Liver (tissue), 9 donors: ENCODE data around the gene EFEMP2. TPM values are rescaled to one million over a fixed set of nuclear protein-coding genes. Genes with fewer than 3 reads are reported as not detected.
A peak's percentile ranks its signal among the peaks of the same experiment; 100 is the strongest.

Experiments
- DNase-seq: peaks from one replicate; pipeline ENCODE4 v3.0.0-alpha.2; 2017; ENCODE audit warnings: low spot score
- H3K27ac ChIP-seq, 2 donors: one replicate each; pipeline ENCODE4 v1.7.0; 2013; ENCODE audit warnings: inconsistent platforms in 2 of 2, low read length in 2 of 2, control low read depth in 1 of 2, low read depth in 1 of 2, mild to moderate bottlenecking in 1 of 2
- H3K27me3 ChIP-seq, 4 donors: one replicate each; pipeline versions ENCODE4 v1.6.1 to v1.7.0; 2013; ENCODE audit warnings: low read length in 3 of 4, inconsistent platforms in 1 of 4, mild to moderate bottlenecking in 1 of 4, moderate library complexity in 1 of 4; ENCODE audit not compliant: control insufficient read depth in 4 of 4, insufficient read depth in 4 of 4
- H3K36me3 ChIP-seq, 4 donors: one replicate each; pipeline versions ENCODE4 v1.6.1 to v1.7.0; 2013; ENCODE audit warnings: low read length in 3 of 4, mild to moderate bottlenecking in 3 of 4, low read depth in 1 of 4, moderate library complexity in 1 of 4; ENCODE audit not compliant: control insufficient read depth in 4 of 4, insufficient read depth in 3 of 4
- H3K4me1 ChIP-seq, 4 donors: one replicate each; pipeline versions ENCODE4 v1.6.1 to v1.7.0; 2013; ENCODE audit warnings: low read length in 3 of 4, mild to moderate bottlenecking in 3 of 4, moderate library complexity in 1 of 4; ENCODE audit not compliant: control insufficient read depth in 4 of 4, insufficient read depth in 4 of 4
- H3K4me3 ChIP-seq, 3 donors: one replicate each; pipeline versions ENCODE4 v1.6.1 to v1.7.0; 2013; ENCODE audit warnings: low read length in 3 of 3, control low read depth in 1 of 3, low read depth in 1 of 3, mild to moderate bottlenecking in 1 of 3
- H3K9ac ChIP-seq, 2 donors: one replicate each; pipeline ENCODE4 v1.7.0; 2013; ENCODE audit warnings: low read length in 2 of 2, mild to moderate bottlenecking in 2 of 2, moderate library complexity in 2 of 2, control low read depth in 1 of 2, low read depth in 1 of 2
- H3K9me3 ChIP-seq, 4 donors: one replicate each; pipeline versions ENCODE4 v1.6.1 to v1.7.0; 2013; ENCODE audit warnings: low read length in 3 of 4; ENCODE audit not compliant: control insufficient read depth in 4 of 4
- ATF3 ChIP-seq: IDR thresholded peaks from 2 replicates; pipeline ENCODE4 v1.6.1; 2016; ENCODE audit warnings: antibody characterized with exemption
- EGR1 ChIP-seq, 2 donors: IDR thresholded peaks; 2 replicates each; pipeline ENCODE4 v1.6.1; 2016 to 2018; ENCODE audit warnings: antibody characterized with exemption in 2 of 2, low read depth in 2 of 2
- FOXA1 ChIP-seq: IDR thresholded peaks from 2 replicates; pipeline ENCODE4 v1.6.1; 2016; ENCODE audit warnings: antibody characterized with exemption
- FOXA2 ChIP-seq: IDR thresholded peaks from 2 replicates; pipeline ENCODE4 v1.6.1; 2016; ENCODE audit warnings: antibody characterized with exemption
- GABPA ChIP-seq, 2 donors: IDR thresholded peaks in 1 of 2; conservative IDR thresholded peaks in 1 of 2; 2 replicates each; pipeline ENCODE4 v1.6.1; 2016; ENCODE audit warnings: antibody characterized with exemption in 2 of 2, mild to moderate bottlenecking in 1 of 2, moderate library complexity in 1 of 2
- HNF4A ChIP-seq, 2 donors: conservative IDR thresholded peaks; 2 replicates each; pipeline ENCODE4 v1.6.1; 2016; ENCODE audit warnings: antibody characterized with exemption in 2 of 2, mild to moderate bottlenecking in 2 of 2
- HNF4G ChIP-seq: IDR thresholded peaks from 2 replicates; pipeline ENCODE4 v1.6.1; 2016; ENCODE audit warnings: antibody characterized with exemption
- JUND ChIP-seq, 2 donors: IDR thresholded peaks; 2 replicates each; pipeline ENCODE4 v1.6.1; 2016; ENCODE audit warnings: antibody characterized with exemption in 2 of 2
- MAX ChIP-seq: IDR thresholded peaks from 2 replicates; pipeline ENCODE4 v1.6.1; 2016; ENCODE audit warnings: antibody characterized with exemption
- NR2F2 ChIP-seq: IDR thresholded peaks from 2 replicates; pipeline ENCODE4 v1.6.1; 2016; ENCODE audit warnings: antibody characterized with exemption
- RAD21 ChIP-seq, 2 donors: IDR thresholded peaks; 2 replicates each; pipeline ENCODE4 v1.6.1; 2016; ENCODE audit warnings: antibody characterized with exemption in 2 of 2, mild to moderate bottlenecking in 2 of 2
- REST ChIP-seq: IDR thresholded peaks from 2 replicates; pipeline ENCODE4 v1.6.1; 2016; ENCODE audit warnings: antibody characterized with exemption, mild to moderate bottlenecking
- RXRA ChIP-seq, 2 donors: IDR thresholded peaks; 2 replicates each; pipeline ENCODE4 v1.6.1; 2017 to 2018; ENCODE audit warnings: antibody characterized with exemption in 2 of 2, mild to moderate bottlenecking in 1 of 2
- SP1 ChIP-seq: IDR thresholded peaks from 2 replicates; pipeline ENCODE4 v1.6.1; 2018; ENCODE audit warnings: antibody characterized with exemption, mild to moderate bottlenecking
- TAF1 ChIP-seq: conservative IDR thresholded peaks from 2 replicates; pipeline ENCODE4 v1.6.1; 2016; ENCODE audit warnings: antibody characterized with exemption, mild to moderate bottlenecking
- YY1 ChIP-seq: IDR thresholded peaks from 2 replicates; pipeline ENCODE4 v1.6.1; 2016; ENCODE audit warnings: antibody characterized with exemption, mild to moderate bottlenecking
- ZBTB33 ChIP-seq: IDR thresholded peaks from 2 replicates; pipeline ENCODE4 v1.6.1; 2016; ENCODE audit warnings: antibody characterized with exemption
- WGBS: extraction: QIAGEN DNeasy Blood & Tissue Kit; methylation state at CpG from one replicate; pipeline ENCODE4 v1.1.7; 2013; 5-methylcytosine and 5-hydroxymethylcytosine counted together
- polyA plus RNA-seq, 2 donors: library from polyadenylated mRNA; stranded (reverse) in 1 of 2; unstranded in 1 of 2; fragments of 200-250 nt in 1 of 2; fragments of >200 nt in 1 of 2; fragmentation: Nextera tagmentation in 1 of 2; extraction: Ambion mirVana in 1 of 2; gene quantifications; one replicate each; pipeline versions ENCODE4 v1.2.1 to v1.2.3, GENCODE V29; 2013 to 2015
- total RNA-seq, 2 donors: library from RNA; depleted of rRNA; stranded (reverse); fragments of >200 nt; gene quantifications; one replicate each; pipeline ENCODE4 v1.2.3, GENCODE V29; 2014
- donor health status: healthy.
- donor health status: healthy.
- donor health status: healthy.
- donor health status: healthy.
- donor health status: healthy.

Gene EFEMP2
- total and polyA plus RNA-seq, 4 donors: 5.0 to 10.7 (median 5.3) TPM

GRCh38 chr11:65822776-65823528, 49.6 kb downstream of the EFEMP2 start:
- Histone ChIP-seq H3K9me3 (no peaks in the 10 kb centered on the region), H3K36me3 (no peaks in the 10 kb centered on the region), H3K27me3 (no peaks in the 10 kb centered on the region), H3K9ac (no peak overlapping the region), H3K4me1 (peaks cover 2 to 10% (median 6%) of the 10 kb centered on the region in 4 donors), H3K27ac (no peak overlapping the region), H3K4me3 (no peak overlapping the region)
- 62% methylated on average over 15 of the region's 15 CpGs for WGBS
- no peak for DNase-seq
- no peak for TF ChIP-seq RAD21 (IDR thresholded peaks at IDR 0.05)
- TF ChIP-seq NR2F2: no peak
- TF ChIP-seq RXRA (IDR thresholded peaks at IDR 0.05): no peak
- no peak for TF ChIP-seq MAX
- no peak for TF ChIP-seq YY1
- no peak for TF ChIP-seq FOXA1
- TF ChIP-seq JUND (IDR thresholded peaks at IDR 0.05): no peak
- TF ChIP-seq ZBTB33: no peak
- TF ChIP-seq REST: no peak
- TF ChIP-seq ATF3: no peak
- no peak for TF ChIP-seq FOXA2
- TF ChIP-seq GABPA (IDR thresholded peaks at IDR 0.05 in 1 of 2, conservative IDR thresholded peaks at IDR 0.05 in 1 of 2): no peak
- no peak for TF ChIP-seq HNF4G
- no peak for TF ChIP-seq HNF4A (conservative IDR thresholded peaks at IDR 0.05)
- TF ChIP-seq TAF1: no peak
- TF ChIP-seq EGR1 (IDR thresholded peaks at IDR 0.05; ENCODE audit: low read depth in 2 of 2): no peak

GRCh38 chr11:65821107-65821506, 51.5 kb downstream of the EFEMP2 start:
- no peak for TF ChIP-seq EGR1 (IDR thresholded peaks at IDR 0.05; ENCODE audit: low read depth in 2 of 2)
- TF ChIP-seq HNF4G: peak; percentile 39
- peak; percentile 6 to 50 for TF ChIP-seq RXRA (IDR thresholded peaks at IDR 0.05)
- no peak for TF ChIP-seq RAD21 (IDR thresholded peaks at IDR 0.05)
- peak; percentile 66 for TF ChIP-seq SP1
- peak; percentile 81 for TF ChIP-seq HNF4A (conservative IDR thresholded peaks at IDR 0.05)
- no peak for TF ChIP-seq REST
- TF ChIP-seq YY1: peak; percentile 46
- TF ChIP-seq ZBTB33: no peak
- Histone ChIP-seq H3K36me3 (no peaks in the 10 kb centered on the region), H3K4me1 (peaks cover 2 to 21% (median 12%) of the 10 kb centered on the region in 4 donors), H3K27me3 (no peaks in the 10 kb centered on the region), H3K9me3 (no peaks in the 10 kb centered on the region), H3K9ac (no peak overlapping the region), H3K27ac (no peak overlapping the region), H3K4me3 (no peak overlapping the region)
- DNase-seq: no peak
- WGBS: 21% methylated on average over 8 of the region's 8 CpGs
